ENCODE results near the gene CST3. TPM values are rescaled to one million over a fixed set of nuclear protein-coding genes. Genes with fewer than 3 reads are reported as not detected.

Gene CST3
- total and polyA plus RNA-seq, 4 donors, result 238 to 780 (median 641) TPM

GRCh38 chr20:23653400-23653938 lies 15.7 kb upstream of the CST3 start:
- no peak for ATAC-seq (ENCODE audit: insufficient read depth, low FRiP score)
- DNase-seq, result no peak
- Histone ChIP-seq H3K9me3 (ENCODE audit: control insufficient read depth in 4 of 4, insufficient read depth in 3 of 4, low read length in 3 of 4) (no peaks in the 10 kb centered on the region), H3K27ac (ENCODE audit: low read depth in 1 of 2, low read length in 1 of 2) (no peak overlapping the region), H3K9ac (ENCODE audit: insufficient read depth in 1 of 2, low read length in 2 of 2) (no peak overlapping the region), H3K4me3 (no peak overlapping the region), H3K4me1 (ENCODE audit: control insufficient read depth in 5 of 5, insufficient read depth in 5 of 5, low read length in 5 of 5) (peaks cover 0 to 18% (median 7%) of the 10 kb centered on the region in 5 donors), H3K27me3 (ENCODE audit: control insufficient read depth in 3 of 3, insufficient read depth in 3 of 3, low read length in 2 of 3) (no peaks in the 10 kb centered on the region), H3K36me3 (ENCODE audit: control insufficient read depth in 4 of 4, insufficient read depth in 4 of 4, low read length in 4 of 4) (no peaks in the 10 kb centered on the region)
- 89 to 95% methylated on average over 3 of the region's 3 CpGs for WGBS, 2 donors
- no peak for TF ChIP-seq CTCF (IDR thresholded peaks at IDR 0.05; ENCODE audit: control extremely low read depth, extremely low read depth)

GRCh38 chr20:23652926-23653325 lies 15.2 kb upstream of the CST3 start:
- no peak overlapping the region for H3K27ac ChIP-seq (ENCODE audit: low read depth in 1 of 2, low read length in 1 of 2)
- H3K36me3 ChIP-seq (ENCODE audit: control insufficient read depth in 4 of 4, insufficient read depth in 4 of 4, low read length in 4 of 4), result no peaks in the 10 kb centered on the region
- ATAC-seq (ENCODE audit: insufficient read depth, low FRiP score) (no peak), DNase-seq (no peak)
- no peak overlapping the region for H3K4me3 ChIP-seq
- H3K9ac ChIP-seq (ENCODE audit: insufficient read depth in 1 of 2, low read length in 2 of 2), result no peak overlapping the region
- WGBS, 2 donors, result 87 to 89% methylated on average over 2 of the region's 2 CpGs
- H3K27me3 ChIP-seq (ENCODE audit: control insufficient read depth in 3 of 3, insufficient read depth in 3 of 3, low read length in 2 of 3), result no peaks in the 10 kb centered on the region
- H3K4me1 ChIP-seq (ENCODE audit: control insufficient read depth in 5 of 5, insufficient read depth in 5 of 5, low read length in 5 of 5), result peaks cover 0 to 18% (median 7%) of the 10 kb centered on the region in 5 donors
- no peak for TF ChIP-seq CTCF (IDR thresholded peaks at IDR 0.05; ENCODE audit: control extremely low read depth, extremely low read depth)
- no peaks in the 10 kb centered on the region for H3K9me3 ChIP-seq (ENCODE audit: control insufficient read depth in 4 of 4, insufficient read depth in 3 of 4, low read length in 3 of 4)

GRCh38 chr20:23652371-23652770 lies 14.6 kb upstream of the CST3 start:
- Histone ChIP-seq H3K9me3 (ENCODE audit: control insufficient read depth in 4 of 4, insufficient read depth in 3 of 4, low read length in 3 of 4) (no peaks in the 10 kb centered on the region), H3K27ac (ENCODE audit: low read depth in 1 of 2, low read length in 1 of 2) (no peak overlapping the region), H3K4me3 (no peak overlapping the region), H3K9ac (ENCODE audit: insufficient read depth in 1 of 2, low read length in 2 of 2) (no peak overlapping the region), H3K4me1 (ENCODE audit: control insufficient read depth in 5 of 5, insufficient read depth in 5 of 5, low read length in 5 of 5) (peaks cover 0 to 18% (median 7%) of the 10 kb centered on the region in 5 donors), H3K27me3 (ENCODE audit: control insufficient read depth in 3 of 3, insufficient read depth in 3 of 3, low read length in 2 of 3) (no peaks in the 10 kb centered on the region), H3K36me3 (ENCODE audit: control insufficient read depth in 4 of 4, insufficient read depth in 4 of 4, low read length in 4 of 4) (no peaks in the 10 kb centered on the region)
- DNase-seq, result no peak
- ATAC-seq (ENCODE audit: insufficient read depth, low FRiP score), result no peak
- TF ChIP-seq CTCF (IDR thresholded peaks at IDR 0.05; ENCODE audit: control extremely low read depth, extremely low read depth), result no peak

- no peak overlapping the region for H3K27ac ChIP-seq (ENCODE audit: low read depth in 1 of 2, low read length in 1 of 2)
- H3K36me3 ChIP-seq (ENCODE audit: control insufficient read depth in 4 of 4, insufficient read depth in 4 of 4, low read length in 4 of 4), result no peaks in the 10 kb centered on the region
- TF ChIP-seq CTCF (IDR thresholded peaks at IDR 0.05; ENCODE audit: control extremely low read depth, extremely low read depth), result no peak
- no peaks in the 10 kb centered on the region for H3K9me3 ChIP-seq (ENCODE audit: control insufficient read depth in 4 of 4, insufficient read depth in 3 of 4, low read length in 3 of 4)
- no peak overlapping the region for H3K9ac ChIP-seq (ENCODE audit: insufficient read depth in 1 of 2, low read length in 2 of 2)
- no peak overlapping the region for H3K4me3 ChIP-seq
- ATAC-seq (ENCODE audit: insufficient read depth, low FRiP score), result no peak
- H3K4me1 ChIP-seq (ENCODE audit: control insufficient read depth in 5 of 5, insufficient read depth in 5 of 5, low read length in 5 of 5), result peaks cover 0 to 15% (median 5%) of the 10 kb centered on the region in 5 donors
- no peak for DNase-seq
- 95 to 97% methylated on average over 2 of the region's 2 CpGs for WGBS, 2 donors
- H3K27me3 ChIP-seq (ENCODE audit: control insufficient read depth in 3 of 3, insufficient read depth in 3 of 3, low read length in 2 of 3), result no peaks in the 10 kb centered on the region
Measured at GRCh38 chr20:23651117-23651516, 13.4 kb upstream of the CST3 start.

Measured in lung (tissue), 12 donors.